Neural crest cell (in vitro differentiated cells): ENCODE measurements around the gene ANTXR2. TPM values are rescaled to one million over a fixed set of nuclear protein-coding genes. Genes with fewer than 3 reads are reported as not detected.

Experiments
- DNase-seq: peaks from one replicate; pipeline ENCODE4 v3.0.0; 2021; ENCODE audit warnings: low read depth, mixed read lengths, low spot score
- H3K27ac Mint-ChIP-seq: one replicate; pipeline ENCODE4 v1.8.0; 2021; ENCODE audit warnings: mild to moderate bottlenecking, mixed read lengths; ENCODE audit not compliant: unreplicated experiment
- H3K27me3 Mint-ChIP-seq: 2 replicates; pipeline ENCODE4 v1.8.0; 2021; ENCODE audit warnings: low read depth, mild to moderate bottlenecking, mixed read lengths
- H3K36me3 Mint-ChIP-seq: 2 replicates; pipeline ENCODE4 v1.8.0; 2021; ENCODE audit warnings: low read depth, mild to moderate bottlenecking, mixed read lengths
- H3K4me1 Mint-ChIP-seq: 2 replicates; pipeline ENCODE4 v1.8.0; 2021; ENCODE audit warnings: mixed read lengths
- H3K4me3 Mint-ChIP-seq: one replicate; pipeline ENCODE4 v1.8.0; 2021; ENCODE audit warnings: mild to moderate bottlenecking, mixed read lengths
- H3K9me3 Mint-ChIP-seq: 2 replicates; pipeline ENCODE4 v1.8.0; 2021; ENCODE audit warnings: mixed read lengths
- total RNA-seq: library from RNA; stranded (reverse); gene quantifications from 2 replicates; pipeline ENCODE4 v1.2.1, GENCODE V29; 2021
- TF ChIP-seq, protein P1 (sequence below): fragments of 200-600 bp; sonication (generic); conservative IDR thresholded peaks from 2 replicates; pipeline ENCODE4 v1.5.0; 2021; ENCODE audit warnings: antibody characterized with exemption, mild to moderate bottlenecking

Gene ANTXR2
- total RNA-seq, 1 donor from 2014 or later, result 36.7 TPM

DNA sequence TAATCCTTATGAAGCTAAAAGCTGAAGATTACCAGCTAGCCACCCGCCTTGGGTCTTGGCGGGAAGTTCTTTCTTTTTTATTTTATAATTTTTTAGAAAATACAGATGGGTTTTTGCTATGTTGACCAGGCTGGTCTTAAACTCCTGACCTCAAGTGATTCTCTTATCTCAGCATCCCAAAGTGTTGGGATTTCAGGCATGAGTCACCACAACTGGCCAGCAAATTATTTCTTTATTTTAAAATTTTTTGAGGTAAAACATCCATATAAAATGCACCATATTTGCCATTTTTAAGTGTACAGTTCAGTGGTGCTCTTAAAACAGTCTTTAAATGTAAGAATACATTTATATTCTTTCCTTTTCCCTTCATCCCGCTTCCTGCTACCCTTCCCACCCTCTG lies 40.6 kb upstream of the ANTXR2 start:
- Mint-ChIP-seq H3K4me3 (no peak overlapping the region), H3K4me1 (no peaks in the 10 kb centered on the region), H3K27me3 (peaks cover 10% of the 10 kb centered on the region), H3K36me3 (peaks cover 3% of the 10 kb centered on the region), H3K9me3 (peaks cover 13% of the 10 kb centered on the region), H3K27ac (no peak overlapping the region)
- TF ChIP-seq, protein P1, sequence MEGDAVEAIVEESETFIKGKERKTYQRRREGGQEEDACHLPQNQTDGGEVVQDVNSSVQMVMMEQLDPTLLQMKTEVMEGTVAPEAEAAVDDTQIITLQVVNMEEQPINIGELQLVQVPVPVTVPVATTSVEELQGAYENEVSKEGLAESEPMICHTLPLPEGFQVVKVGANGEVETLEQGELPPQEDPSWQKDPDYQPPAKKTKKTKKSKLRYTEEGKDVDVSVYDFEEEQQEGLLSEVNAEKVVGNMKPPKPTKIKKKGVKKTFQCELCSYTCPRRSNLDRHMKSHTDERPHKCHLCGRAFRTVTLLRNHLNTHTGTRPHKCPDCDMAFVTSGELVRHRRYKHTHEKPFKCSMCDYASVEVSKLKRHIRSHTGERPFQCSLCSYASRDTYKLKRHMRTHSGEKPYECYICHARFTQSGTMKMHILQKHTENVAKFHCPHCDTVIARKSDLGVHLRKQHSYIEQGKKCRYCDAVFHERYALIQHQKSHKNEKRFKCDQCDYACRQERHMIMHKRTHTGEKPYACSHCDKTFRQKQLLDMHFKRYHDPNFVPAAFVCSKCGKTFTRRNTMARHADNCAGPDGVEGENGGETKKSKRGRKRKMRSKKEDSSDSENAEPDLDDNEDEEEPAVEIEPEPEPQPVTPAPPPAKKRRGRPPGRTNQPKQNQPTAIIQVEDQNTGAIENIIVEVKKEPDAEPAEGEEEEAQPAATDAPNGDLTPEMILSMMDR, result no peak
- DNase-seq, result no peak

- Mint-ChIP-seq H3K27ac (no peak overlapping the region), H3K36me3 (peaks cover 3% of the 10 kb centered on the region), H3K9me3 (peaks cover 14% of the 10 kb centered on the region), H3K27me3 (peaks cover 6% of the 10 kb centered on the region), H3K4me3 (no peak overlapping the region), H3K4me1 (no peaks in the 10 kb centered on the region)
- TF ChIP-seq, protein P1, result no peak
- DNase-seq, result no peak
Observed at GRCh38 chr4:80112236-80112635, 39.2 kb upstream of the ANTXR2 start.

DNA sequence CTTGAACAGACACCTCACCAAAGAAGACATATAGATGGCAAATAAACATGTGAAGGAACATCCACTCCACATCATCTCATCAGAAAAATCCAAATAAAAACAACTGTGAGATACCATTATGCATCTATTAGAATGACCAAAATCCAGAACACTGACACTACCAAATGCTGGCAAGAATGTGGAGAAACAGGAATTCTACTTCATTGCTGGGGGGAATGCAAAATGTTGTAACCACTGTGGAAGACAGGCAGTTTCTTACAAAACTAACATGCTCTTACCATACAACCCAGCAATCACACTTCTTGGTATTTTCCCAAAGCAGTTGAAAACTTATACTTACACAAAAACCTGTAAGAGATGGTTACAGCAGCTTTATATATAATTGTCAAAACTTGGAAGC lies 38.2 kb upstream of the ANTXR2 start:
- no peak overlapping the region for H3K27ac Mint-ChIP-seq
- H3K4me3 Mint-ChIP-seq, result no peak overlapping the region
- peaks cover 3% of the 10 kb centered on the region for H3K36me3 Mint-ChIP-seq
- DNase-seq, result no peak
- peaks cover 18% of the 10 kb centered on the region for H3K9me3 Mint-ChIP-seq
- H3K27me3 Mint-ChIP-seq, result peaks cover under 1% of the 10 kb centered on the region
- TF ChIP-seq, protein P1, result no peak
- H3K4me1 Mint-ChIP-seq, result no peaks in the 10 kb centered on the region

DNA sequence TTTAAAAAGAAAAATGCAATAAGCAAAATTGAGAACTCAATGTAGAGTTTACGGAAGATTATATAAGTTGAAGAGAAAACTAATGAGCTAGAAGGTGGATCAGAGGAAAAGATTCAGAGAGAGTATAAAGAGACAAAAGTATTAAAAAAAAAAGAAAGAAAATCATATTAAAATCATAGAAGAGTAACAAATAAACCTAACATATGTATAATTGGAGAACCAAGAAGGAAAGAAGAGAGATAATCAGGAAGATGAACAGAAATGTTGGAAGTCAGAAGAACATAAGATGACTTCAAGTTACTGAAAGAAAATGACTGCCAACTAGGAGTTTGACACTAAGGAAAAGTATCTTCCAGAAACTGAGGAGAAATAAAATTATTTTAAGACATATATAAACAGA lies 34.3 kb upstream of the ANTXR2 start:
- Mint-ChIP-seq H3K9me3 (peaks cover 15% of the 10 kb centered on the region), H3K4me1 (no peaks in the 10 kb centered on the region), H3K36me3 (peaks cover 3% of the 10 kb centered on the region), H3K4me3 (no peak overlapping the region), H3K27me3 (no peaks in the 10 kb centered on the region), H3K27ac (no peak overlapping the region)
- TF ChIP-seq, protein P1, result no peak
- no peak for DNase-seq

GRCh38 chr4:80104927-80105326 lies 31.9 kb upstream of the ANTXR2 start:
- peaks cover 12% of the 10 kb centered on the region for H3K9me3 Mint-ChIP-seq
- DNase-seq, result no peak
- H3K4me1 Mint-ChIP-seq, result no peaks in the 10 kb centered on the region
- no peak overlapping the region for H3K27ac Mint-ChIP-seq
- no peaks in the 10 kb centered on the region for H3K27me3 Mint-ChIP-seq
- H3K36me3 Mint-ChIP-seq, result peaks cover 3% of the 10 kb centered on the region
- TF ChIP-seq, protein P1, result no peak
- H3K4me3 Mint-ChIP-seq, result no peak overlapping the region

GRCh38 chr4:80103629-80104028 lies 30.6 kb upstream of the ANTXR2 start:
- TF ChIP-seq, protein P1, result no peak
- H3K27me3 Mint-ChIP-seq, result no peaks in the 10 kb centered on the region
- no peak overlapping the region for H3K27ac Mint-ChIP-seq
- H3K9me3 Mint-ChIP-seq, result peaks cover 9% of the 10 kb centered on the region
- no peak for DNase-seq
- no peaks in the 10 kb centered on the region for H3K36me3 Mint-ChIP-seq
- no peaks in the 10 kb centered on the region for H3K4me1 Mint-ChIP-seq
- H3K4me3 Mint-ChIP-seq, result no peak overlapping the region
